Measurements from ENCODE around the gene EPHB3. TPM values are rescaled to one million over a fixed set of nuclear protein-coding genes. Genes with fewer than 3 reads are reported as not detected.
"Not testable (repeated sequence)": the region's sequence is repeated elsewhere in the genome, so short reads cannot be mapped to it uniquely, and the experiment has no call there.

EPHB3 gene
- polyA plus RNA-seq, 3 donors = 0.71 to 1.2 (median 0.80) TPM

DNA sequence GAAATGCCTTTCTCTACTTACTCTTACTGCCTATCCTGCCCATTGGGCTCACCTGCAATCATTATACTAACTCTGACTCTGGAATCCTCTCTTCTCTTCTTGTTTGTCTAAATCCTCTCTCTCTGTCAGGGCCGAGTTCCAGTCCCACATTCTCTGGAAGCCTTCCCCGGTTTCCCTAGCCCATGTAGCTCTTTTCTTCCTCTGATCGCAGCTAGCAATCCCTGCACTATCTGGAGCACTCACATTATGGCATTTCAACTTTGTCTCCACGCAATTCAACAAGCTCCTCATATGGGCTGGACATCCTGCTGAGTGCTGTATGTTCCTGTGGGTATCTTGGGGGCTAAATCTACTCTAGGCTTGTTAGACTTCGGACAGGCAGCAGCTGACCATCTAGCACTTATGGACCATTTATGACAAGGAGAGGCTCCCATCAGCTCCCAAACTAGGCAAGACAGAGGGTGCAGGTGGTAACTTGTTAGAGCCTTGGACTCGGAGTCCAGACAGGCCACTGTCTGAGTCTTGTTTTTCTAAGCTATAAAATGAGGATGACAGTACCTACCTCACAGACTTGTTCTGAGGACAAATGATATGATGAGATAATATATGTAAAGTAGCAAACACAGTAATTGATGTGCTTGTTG, 58.3 kb downstream of the EPHB3 start:
- WGBS (ENCODE audit: insufficient coverage) = 84% methylated on average over 3 of the region's 6 CpGs
- Mint-ChIP-seq H3K27me3 (ENCODE audit: low read depth in 3 of 3) (peaks cover 0 to 1% (median 0%) of the 10 kb centered on the region in 3 donors), H3K36me3 (no peaks in the 10 kb centered on the region), H3K27ac (peak overlapping the region in 5 of 7 donors; percentile 0 to 84 (median 38)), H3K9me3 (peaks cover 0 to 4% (median 1%) of the 10 kb centered on the region in 7 donors), H3K4me3 (no peak overlapping the region), H3K4me1 (peaks cover 48% of the 10 kb centered on the region)
- Histone ChIP-seq H3K36me3 (replicated peaks in 1 of 2; ENCODE audit: control insufficient read depth in 1 of 2, insufficient read depth in 2 of 2, low read length in 2 of 2) (no peaks in the 10 kb centered on the region), H3K4me3 (replicated peaks in 1 of 3; ENCODE audit: low read depth in 2 of 3, low read length in 3 of 3) (no peak overlapping the region), H3K79me2 (ENCODE audit: insufficient read depth, low read length) (no peaks in the 10 kb centered on the region), H4K20me1 (ENCODE audit: insufficient read depth, low read length) (no peaks in the 10 kb centered on the region), H3K27ac (ENCODE audit: low read depth in 1 of 2, low read length in 2 of 2) (peak overlapping the region in 1 of 2 donors; percentile 30), H3K9me3 (replicated peaks in 1 of 2; ENCODE audit: control insufficient read depth in 1 of 2, insufficient read depth in 1 of 2, low read length in 2 of 2) (no peaks in the 10 kb centered on the region), H3K4me2 (replicated peaks; ENCODE audit: extremely low read depth, low read length, poor library complexity, severe bottlenecking) (no peak overlapping the region), H3K4me1 (ENCODE audit: control insufficient read depth in 1 of 2, insufficient read depth in 2 of 2, low read length in 2 of 2) (peaks cover 39 to 40% of the 10 kb centered on the region in 2 donors), H3K9ac (ENCODE audit: insufficient read depth, low read length, poor library complexity, severe bottlenecking) (no peak overlapping the region), H2AFZ (ENCODE audit: insufficient read depth, low read depth, low read length, poor library complexity, severe bottlenecking) (no peak overlapping the region), H3K27me3 (ENCODE audit: control insufficient read depth in 2 of 2, insufficient read depth in 2 of 2, low read length in 2 of 2) (no peaks in the 10 kb centered on the region)
- intact Hi-C loops (cut with micrococcal nuclease) = no loop called here
- no peak for DNase-seq
- TF ChIP-seq, protein P1, sequence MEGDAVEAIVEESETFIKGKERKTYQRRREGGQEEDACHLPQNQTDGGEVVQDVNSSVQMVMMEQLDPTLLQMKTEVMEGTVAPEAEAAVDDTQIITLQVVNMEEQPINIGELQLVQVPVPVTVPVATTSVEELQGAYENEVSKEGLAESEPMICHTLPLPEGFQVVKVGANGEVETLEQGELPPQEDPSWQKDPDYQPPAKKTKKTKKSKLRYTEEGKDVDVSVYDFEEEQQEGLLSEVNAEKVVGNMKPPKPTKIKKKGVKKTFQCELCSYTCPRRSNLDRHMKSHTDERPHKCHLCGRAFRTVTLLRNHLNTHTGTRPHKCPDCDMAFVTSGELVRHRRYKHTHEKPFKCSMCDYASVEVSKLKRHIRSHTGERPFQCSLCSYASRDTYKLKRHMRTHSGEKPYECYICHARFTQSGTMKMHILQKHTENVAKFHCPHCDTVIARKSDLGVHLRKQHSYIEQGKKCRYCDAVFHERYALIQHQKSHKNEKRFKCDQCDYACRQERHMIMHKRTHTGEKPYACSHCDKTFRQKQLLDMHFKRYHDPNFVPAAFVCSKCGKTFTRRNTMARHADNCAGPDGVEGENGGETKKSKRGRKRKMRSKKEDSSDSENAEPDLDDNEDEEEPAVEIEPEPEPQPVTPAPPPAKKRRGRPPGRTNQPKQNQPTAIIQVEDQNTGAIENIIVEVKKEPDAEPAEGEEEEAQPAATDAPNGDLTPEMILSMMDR (IDR thresholded peaks at IDR 0.05) = no peak

GRCh38 chr3:184620475-184621119, 59.0 kb downstream of the EPHB3 start:
- TF ChIP-seq, protein P1 (IDR thresholded peaks at IDR 0.05) = no peak
- peak; percentile 48 to 82 (median 74) for DNase-seq
- Mint-ChIP-seq H3K36me3 (no peaks in the 10 kb centered on the region), H3K27ac (peak overlapping the region; percentile 22 to 85 (median 79)), H3K4me1 (peaks cover 46% of the 10 kb centered on the region), H3K27me3 (ENCODE audit: low read depth in 3 of 3) (no peaks in the 10 kb centered on the region), H3K9me3 (peaks cover 0 to 4% (median 1%) of the 10 kb centered on the region in 7 donors), H3K4me3 (peak overlapping the region in 1 of 2 donors; percentile 16)
- Histone ChIP-seq H3K4me2 (replicated peaks; ENCODE audit: extremely low read depth, low read length, poor library complexity, severe bottlenecking) (peak overlapping the region; percentile 38), H3K27ac (ENCODE audit: low read depth in 1 of 2, low read length in 2 of 2) (peak overlapping the region in 1 of 2 donors; percentile 30), H3K4me3 (replicated peaks in 1 of 3; ENCODE audit: low read depth in 2 of 3, low read length in 3 of 3) (no peak overlapping the region), H4K20me1 (ENCODE audit: insufficient read depth, low read length) (no peaks in the 10 kb centered on the region), H3K36me3 (replicated peaks in 1 of 2; ENCODE audit: control insufficient read depth in 1 of 2, insufficient read depth in 2 of 2, low read length in 2 of 2) (no peaks in the 10 kb centered on the region), H3K27me3 (ENCODE audit: control insufficient read depth in 2 of 2, insufficient read depth in 2 of 2, low read length in 2 of 2) (no peaks in the 10 kb centered on the region), H3K79me2 (ENCODE audit: insufficient read depth, low read length) (no peaks in the 10 kb centered on the region), H3K4me1 (ENCODE audit: control insufficient read depth in 1 of 2, insufficient read depth in 2 of 2, low read length in 2 of 2) (peaks cover 39 to 40% of the 10 kb centered on the region in 2 donors), H3K9me3 (replicated peaks in 1 of 2; ENCODE audit: control insufficient read depth in 1 of 2, insufficient read depth in 1 of 2, low read length in 2 of 2) (no peaks in the 10 kb centered on the region), H2AFZ (ENCODE audit: insufficient read depth, low read depth, low read length, poor library complexity, severe bottlenecking) (no peak overlapping the region), H3K9ac (ENCODE audit: insufficient read depth, low read length, poor library complexity, severe bottlenecking) (no peak overlapping the region)
- no CpG with 5 or more reads among the region's 7 CpGs for WGBS (ENCODE audit: insufficient coverage)
- intact Hi-C loops (cut with micrococcal nuclease) = no loop called here

DNA sequence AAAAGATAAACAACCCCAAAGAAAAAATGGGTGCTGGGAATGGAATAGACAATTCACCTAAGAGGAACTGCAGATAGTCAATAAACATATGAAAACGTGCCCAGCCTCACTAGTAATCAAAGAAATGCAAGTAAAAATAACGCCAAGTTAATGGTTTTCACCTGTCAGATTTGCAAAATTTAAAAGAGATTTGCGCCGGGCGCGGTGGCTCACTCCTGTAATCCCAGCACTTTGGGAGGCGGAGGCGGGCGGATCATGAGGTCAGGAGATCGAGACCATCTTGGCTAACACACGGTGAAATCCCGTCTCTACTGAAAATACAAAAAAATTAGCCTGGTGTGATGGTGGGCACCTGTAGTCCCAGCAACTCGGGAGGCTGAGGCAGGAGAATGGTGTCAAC, 60.6 kb downstream of the EPHB3 start:
- H3K4me3 Mint-ChIP-seq; H3K79me2 ChIP-seq (ENCODE audit: insufficient read depth, low read length); H3K27me3 ChIP-seq (ENCODE audit: control insufficient read depth in 2 of 2, insufficient read depth in 2 of 2, low read length in 2 of 2); H2AFZ ChIP-seq (ENCODE audit: insufficient read depth, low read depth, low read length, poor library complexity, severe bottlenecking); intact Hi-C loops (cut with micrococcal nuclease); H3K9me3 ChIP-seq (replicated peaks in 1 of 2; ENCODE audit: control insufficient read depth in 1 of 2, insufficient read depth in 1 of 2, low read length in 2 of 2); H3K36me3 ChIP-seq (replicated peaks in 1 of 2; ENCODE audit: control insufficient read depth in 1 of 2, insufficient read depth in 2 of 2, low read length in 2 of 2); H3K27ac Mint-ChIP-seq; H3K27me3 Mint-ChIP-seq (ENCODE audit: low read depth in 3 of 3); H4K20me1 ChIP-seq (ENCODE audit: insufficient read depth, low read length); H3K9ac ChIP-seq (ENCODE audit: insufficient read depth, low read length, poor library complexity, severe bottlenecking); H3K27ac ChIP-seq (ENCODE audit: low read depth in 1 of 2, low read length in 2 of 2); H3K36me3 Mint-ChIP-seq; H3K4me3 ChIP-seq (replicated peaks in 1 of 3; ENCODE audit: low read depth in 2 of 3, low read length in 3 of 3); H3K9me3 Mint-ChIP-seq; H3K4me2 ChIP-seq (replicated peaks; ENCODE audit: extremely low read depth, low read length, poor library complexity, severe bottlenecking); DNase-seq: not testable (repeated sequence)
- H3K4me1 Mint-ChIP-seq = peaks cover 37% of the 10 kb centered on the region
- H3K4me1 ChIP-seq (ENCODE audit: control insufficient read depth in 1 of 2, insufficient read depth in 2 of 2, low read length in 2 of 2) = peaks cover 36 to 39% of the 10 kb centered on the region in 2 donors
- 96% methylated on average over 13 of the region's 13 CpGs for WGBS (ENCODE audit: insufficient coverage)
